Measurements from ENCODE around the gene KCNJ5. TPM values are rescaled to one million over a fixed set of nuclear protein-coding genes. Genes with fewer than 3 reads are reported as not detected.

The KCNJ5 gene
- total and polyA plus RNA-seq, 10 of the 15 experiments (the other 5 are each of a cell fraction or from before 2014, with no cell fraction given), result 0.03 TPM; not detected in 8

- TF ChIP-seq ZBTB11 (CRISPR knock-in tag; IDR thresholded peaks at IDR 0.05), result no peak
- TF ChIP-seq TARDBP (IDR thresholded peaks at IDR 0.05; ENCODE audit: borderline replicate concordance), result no peak
Measured at GRCh38 chr11:128914216-128915148, 23.3 kb downstream of the KCNJ5 start (continued).

GRCh38 chr11:128915149-128915521 lies 24.0 kb downstream of the KCNJ5 start:
- POLR2A ChIA-PET, result interaction anchor here (0.5 kb wide), 1 partner anchor 627 kb away, joined by 3 read pairs; no protein-coding TSS in a partner anchor
- CTCF ChIA-PET, result interaction anchor here (0.8 kb wide), 1 partner anchor 9 kb away, joined by 3 read pairs; no protein-coding TSS in a partner anchor
- DNase-seq (ENCODE audit: low read depth, low spot score) (no peak), ATAC-seq (no peak), FAIRE-seq (no peak)
- Histone ChIP-seq H3K27ac (ENCODE audit: control insufficient read depth, insufficient read depth) (no peak overlapping the region), H2AFZ (ENCODE audit: control insufficient read depth, low read depth, low read length) (no peak overlapping the region), H4K20me1 (ENCODE audit: control insufficient read depth, insufficient read depth) (no peaks in the 10 kb centered on the region), H3K4me3 (no peak overlapping the region), H3K9me3 (replicated peaks; ENCODE audit: control insufficient read depth, insufficient read depth, low read length) (no peaks in the 10 kb centered on the region), H3K27me3 (replicated peaks in 1 of 2; ENCODE audit: control insufficient read depth in 2 of 2, insufficient read depth in 2 of 2, low read length in 1 of 2) (peaks cover 0 to 3% of the 10 kb centered on the region in 2 experiments; a peak in 3 of 4 replicates), H3K4me2 (ENCODE audit: control insufficient read depth, insufficient read depth) (no peak overlapping the region), H3K9ac (ENCODE audit: control insufficient read depth, insufficient read depth, low read length) (no peak overlapping the region), H3K36me3 (ENCODE audit: control insufficient read depth in 2 of 2, insufficient read depth in 2 of 2, low read length in 1 of 2) (no peaks in the 10 kb centered on the region), H3K79me2 (ENCODE audit: control insufficient read depth, insufficient read depth, low read length) (no peaks in the 10 kb centered on the region), H3K4me1 (ENCODE audit: control insufficient read depth, insufficient read depth, low read length) (no peaks in the 10 kb centered on the region)
- SMC1A ChIA-PET (ENCODE audit: uncharacterized antibody, unreplicated experiment), result no interaction called here
- in situ Hi-C loops (cut with MboI), result no loop called here
- 25% methylated on average over 6 of the region's 6 CpGs for WGBS (ENCODE audit: insufficient coverage, insufficient replicate concordance, low lambda C conversion rate, missing lambda C conversion rate)
- BruUV-seq (replicated peaks), result no TSS peak
- TF ChIP-seq ZNF207 (IDR thresholded peaks at IDR 0.05; ENCODE audit: borderline replicate concordance), result no peak
- TF ChIP-seq E2F8 (IDR thresholded peaks at IDR 0.05; ENCODE audit: low read depth, partially characterized antibody), result no peak
- no peak for TF ChIP-seq NRF1 (conservative IDR thresholded peaks at IDR 0.05; ENCODE audit: low read depth, low read length)
- TF ChIP-seq EP300 (IDR thresholded peaks at IDR 0.05; ENCODE audit: borderline replicate concordance in 1 of 2, control insufficient read depth in 1 of 2, low read depth in 2 of 2, low read length in 2 of 2), result no peak
- RAD21 ChIA-PET (ENCODE audit: unreplicated experiment), result no interaction called here
- intact Hi-C loops (cut with micrococcal nuclease; ENCODE audit: unreplicated experiment), result no loop called here
